HL-60/S4 (cell line): ENCODE data around the gene STAP2.
"Not testable (repeated sequence)": the region's sequence is repeated elsewhere in the genome, so short reads cannot be mapped to it uniquely, and the experiment has no call there.

Experiments used
- in situ Hi-C: fragments of 300-500 bp; cut with MboI; formaldehyde crosslinking; loops from 2 replicates; pipeline ENCODE4 v1.14.3; 2022; ENCODE audit warnings: low sequenced_read_pairs

STAP2 gene

GRCh38 chr19:4359627-4360000, 21.0 kb upstream of the STAP2 start:
- in situ Hi-C loops: no loop called here

DNA sequence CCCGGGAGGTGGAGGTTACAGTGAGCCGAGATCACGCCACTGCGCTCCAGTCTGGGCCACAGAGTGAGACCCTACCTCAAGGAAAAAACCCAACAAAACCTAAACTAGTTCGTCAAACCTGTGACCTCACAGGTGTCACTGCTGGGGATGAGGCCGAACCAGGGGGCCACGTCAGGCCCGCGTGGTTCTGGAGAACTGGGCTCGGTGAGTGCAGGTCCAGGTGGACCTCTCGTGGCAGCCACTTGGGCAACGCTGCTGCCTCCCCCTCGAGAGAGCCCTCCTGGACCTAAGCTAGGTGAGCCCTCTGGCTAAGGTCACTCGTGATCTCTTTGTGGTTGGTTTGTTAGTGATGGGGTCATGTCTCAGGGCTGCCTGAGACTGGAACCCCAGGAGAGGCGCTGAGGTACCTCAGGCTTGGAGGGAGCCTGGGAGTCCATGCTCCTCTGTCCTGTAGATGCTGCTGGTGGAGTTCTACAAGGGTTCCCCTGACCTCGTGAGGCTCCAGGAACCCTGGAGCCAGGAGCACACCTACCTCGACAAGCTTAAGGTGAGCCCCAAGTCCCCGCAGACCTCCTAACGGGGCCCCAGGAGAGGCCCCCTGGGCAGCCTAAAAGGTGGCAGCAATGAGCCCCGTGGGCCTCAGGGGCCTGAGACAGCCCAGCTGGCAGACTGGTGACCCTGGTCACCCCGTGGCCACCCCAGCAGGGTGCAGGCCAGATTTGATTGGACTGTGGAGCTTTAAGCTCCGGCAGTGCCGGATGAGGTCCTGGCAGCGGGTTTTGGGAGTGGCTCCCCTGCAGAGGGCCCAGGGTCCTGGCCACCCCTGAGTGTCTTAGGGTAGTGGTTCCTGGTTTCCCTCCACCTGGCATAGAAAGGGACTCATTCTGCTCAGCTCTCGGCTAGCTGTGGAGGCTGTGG, 20.3 kb upstream of the STAP2 start:
- in situ Hi-C loops: no loop called here

- in situ Hi-C loops: no loop called here
Observed at GRCh38 chr19:4357921-4358326, 19.3 kb upstream of the STAP2 start.

- in situ Hi-C loops: no loop called here
Observed at GRCh38 chr19:4357095-4357797, 18.6 kb upstream of the STAP2 start.

GRCh38 chr19:4354897-4355296, 16.3 kb upstream of the STAP2 start:
- in situ Hi-C loops: no loop called here

DNA sequence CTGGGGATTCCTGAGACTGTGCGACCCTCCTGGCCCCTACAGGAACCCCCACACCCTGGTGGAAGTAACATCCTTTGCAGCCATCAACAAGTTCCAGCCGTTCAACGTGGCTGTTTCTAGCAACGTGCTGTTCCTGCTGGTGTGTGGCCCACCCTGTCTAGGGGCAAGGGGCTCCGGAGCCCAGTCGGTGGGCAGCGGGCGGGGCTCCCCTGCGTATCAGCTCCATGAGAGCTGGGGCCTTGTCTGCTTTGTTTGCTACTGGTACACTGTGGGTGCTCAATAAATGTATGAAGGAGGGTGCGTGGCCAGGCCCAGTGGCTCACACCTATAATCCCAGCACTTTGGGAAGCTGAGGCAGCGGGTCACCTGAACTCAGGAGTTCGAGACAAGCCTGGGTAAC, 15.7 kb upstream of the STAP2 start:
- in situ Hi-C loops: no loop called here

DNA sequence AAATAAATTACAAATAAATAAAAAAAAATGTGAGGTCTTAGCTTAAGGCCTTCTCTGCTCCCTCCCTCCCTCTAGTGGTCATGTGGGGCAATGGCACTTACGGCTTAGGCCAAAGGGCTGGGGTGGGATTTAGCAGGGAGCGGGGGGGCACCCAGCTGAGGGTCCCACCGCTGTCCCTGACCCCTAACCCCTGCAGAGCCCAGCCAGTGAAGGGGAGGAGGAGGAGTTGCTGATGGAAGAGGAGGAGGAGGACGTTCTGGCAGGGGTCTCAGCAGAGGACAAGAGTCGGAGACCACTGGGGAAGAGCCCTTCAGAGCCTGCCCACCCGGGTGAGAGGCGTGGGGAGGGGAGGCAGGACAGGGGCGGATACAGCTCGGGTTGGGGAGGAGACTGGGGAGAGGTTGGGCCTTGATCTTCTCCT, 14.1 kb upstream of the STAP2 start:
- in situ Hi-C loops: no loop called here

DNA sequence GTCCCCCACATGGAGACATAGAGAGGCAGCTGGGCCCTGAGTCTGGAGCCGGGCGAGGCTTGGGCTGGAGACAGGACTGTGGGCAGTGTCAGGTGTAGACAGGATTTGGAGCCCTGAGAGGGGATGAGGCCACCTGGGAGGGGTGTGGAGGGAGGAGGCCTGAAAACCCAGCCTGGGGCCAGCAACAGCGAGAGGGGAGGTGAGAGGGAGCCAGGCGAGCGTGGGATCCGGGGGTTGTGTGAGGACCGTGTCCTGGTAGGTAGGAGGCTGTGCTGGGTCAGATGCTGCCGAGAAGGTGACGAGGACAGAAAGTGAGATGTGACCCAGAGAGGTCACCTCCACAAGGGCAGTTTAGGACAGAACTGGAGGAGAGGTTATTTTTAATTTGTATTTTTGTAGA, 12.1 kb upstream of the STAP2 start:
- in situ Hi-C loops: no loop called here

- in situ Hi-C loops: no loop called here
Observed at GRCh38 chr19:4350111-4350510, 11.5 kb upstream of the STAP2 start.

DNA sequence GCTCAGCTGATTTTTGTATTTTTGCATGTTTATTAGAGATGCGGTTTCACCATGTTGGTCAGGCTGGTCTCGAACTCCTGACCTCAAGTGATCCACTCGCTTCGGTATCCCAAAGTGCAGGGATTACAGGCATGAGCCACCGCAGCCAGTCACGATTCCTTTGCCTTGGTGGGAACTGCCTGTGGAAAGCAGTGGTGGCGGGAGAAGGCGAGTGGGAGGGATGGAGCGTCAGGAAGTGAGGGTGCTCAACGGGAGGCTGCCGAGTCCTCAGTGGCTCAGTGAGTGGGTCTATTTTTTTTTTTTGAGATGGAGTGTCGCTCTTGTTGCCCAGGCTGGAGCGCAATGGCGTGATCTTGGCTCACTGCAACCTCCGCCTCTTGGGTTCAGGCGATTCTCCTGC, 10.6 kb upstream of the STAP2 start:
- in situ Hi-C loops: not testable (repeated sequence)

- in situ Hi-C loops: no loop called here
Observed at GRCh38 chr19:4347521-4347920, 8.9 kb upstream of the STAP2 start.

- in situ Hi-C loops: no loop called here
Observed at GRCh38 chr19:4346020-4346383, 7.4 kb upstream of the STAP2 start.

DNA sequence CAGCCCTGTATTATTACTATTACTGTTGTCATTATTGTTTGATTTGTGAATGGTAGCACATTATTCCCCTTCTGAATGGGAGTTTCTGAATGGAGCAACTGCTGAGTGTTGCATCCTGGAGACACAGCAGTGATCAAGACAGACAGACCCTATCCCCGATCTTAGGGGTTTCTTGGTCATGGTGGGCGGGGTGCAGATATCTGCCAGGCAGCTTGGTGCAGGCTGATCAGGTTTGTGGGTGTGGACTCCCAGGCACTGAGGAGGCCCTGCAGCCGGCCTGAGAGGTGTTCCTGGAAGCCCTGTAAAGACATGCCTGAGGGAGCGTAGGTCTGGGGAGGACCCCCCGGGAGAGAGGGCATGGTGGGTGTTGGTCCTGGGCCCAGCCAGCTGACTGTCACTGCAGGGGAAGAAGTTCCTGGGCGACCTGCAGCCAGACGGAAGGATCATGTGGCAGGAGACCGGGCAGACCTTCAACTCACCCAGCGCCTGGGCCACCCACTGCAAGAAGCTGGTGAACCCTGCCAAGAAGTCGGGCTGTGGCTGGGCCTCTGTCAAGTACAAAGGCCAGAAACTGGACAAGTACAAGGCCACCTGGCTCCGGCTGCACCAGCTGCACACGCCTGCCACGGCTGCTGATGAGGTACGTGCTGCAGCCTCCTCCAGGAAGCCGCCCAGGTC, 6.9 kb upstream of the STAP2 start:
- in situ Hi-C loops: no loop called here

GRCh38 chr19:4343370-4344307, 5.0 kb upstream of the STAP2 start, which contains the start of gene MPND:
MPND (plus strand) TSS chr19:4343562; CDS start chr19:4343594, 32 bp downstream.
- in situ Hi-C loops: no loop called here

DNA sequence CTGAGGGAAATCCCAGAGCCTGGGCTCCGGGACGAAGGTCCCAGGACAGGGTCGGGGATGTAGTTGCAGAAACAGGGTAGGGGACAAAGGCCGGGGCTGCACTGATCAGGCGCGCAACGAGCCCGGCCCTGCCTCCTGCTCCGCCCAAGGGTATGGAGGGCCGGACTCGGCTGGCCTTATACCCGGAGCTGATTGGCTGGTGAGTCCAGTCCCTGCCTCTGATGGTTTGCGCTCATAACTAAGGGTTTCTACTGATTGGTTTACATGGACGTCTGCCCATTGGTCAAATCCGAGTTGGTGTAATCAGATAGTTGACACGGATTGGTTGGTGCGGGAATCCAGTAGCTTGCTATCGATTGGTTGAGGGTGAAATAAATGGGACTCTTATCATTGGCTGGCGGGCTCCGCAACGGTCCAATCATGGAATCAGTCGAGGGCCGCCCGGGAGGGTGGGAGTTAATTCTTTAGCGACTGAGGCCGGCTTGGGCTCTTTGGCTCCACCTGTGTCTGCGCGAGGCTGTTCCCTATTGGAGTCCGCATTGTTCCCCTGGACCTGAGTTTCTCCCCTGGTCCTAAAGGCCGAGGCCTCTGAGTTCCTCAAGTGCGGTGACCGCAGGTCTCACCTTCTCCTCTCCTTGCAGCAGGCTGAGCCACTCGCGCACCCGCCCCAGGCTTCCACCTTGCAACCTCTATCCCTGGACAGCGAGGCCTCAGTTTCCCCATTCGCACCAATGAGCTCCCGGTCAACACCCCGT, 4.2 kb upstream of the STAP2 start:
- in situ Hi-C loops: no loop called here

GRCh38 chr19:4342314-4342614, 3.6 kb upstream of the STAP2 start:
- in situ Hi-C loops: no loop called here

- in situ Hi-C loops: no loop called here
Observed at GRCh38 chr19:4337906-4338440, 654 bp downstream of the STAP2 start.

DNA sequence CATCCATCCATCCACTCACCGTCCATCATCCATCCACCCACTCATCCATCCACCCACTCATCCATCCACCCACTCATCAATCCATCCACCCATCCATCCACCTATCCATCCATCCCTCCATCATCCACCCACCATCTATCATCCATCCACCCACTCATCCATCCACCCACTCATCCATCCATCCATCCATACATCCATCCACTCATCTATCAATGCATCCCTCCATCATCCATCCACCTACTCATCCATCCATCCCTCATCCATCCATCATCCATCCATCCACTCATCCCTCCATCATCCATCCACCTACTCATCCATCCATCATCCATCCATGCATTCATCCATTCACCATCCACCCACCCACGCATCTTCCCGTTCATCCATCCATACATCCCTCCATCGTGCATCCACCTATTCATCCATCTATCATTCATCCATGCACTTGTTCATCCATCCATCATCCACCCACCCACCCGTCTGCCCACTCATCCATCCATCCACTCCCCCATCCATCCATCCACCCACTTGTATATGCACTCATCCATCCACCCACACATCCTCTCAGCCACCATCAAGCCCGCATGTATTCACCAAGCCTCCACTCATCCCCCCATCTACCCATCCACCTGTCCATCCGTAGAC, 3.6 kb downstream of the STAP2 start:
- in situ Hi-C loops: no loop called here

DNA sequence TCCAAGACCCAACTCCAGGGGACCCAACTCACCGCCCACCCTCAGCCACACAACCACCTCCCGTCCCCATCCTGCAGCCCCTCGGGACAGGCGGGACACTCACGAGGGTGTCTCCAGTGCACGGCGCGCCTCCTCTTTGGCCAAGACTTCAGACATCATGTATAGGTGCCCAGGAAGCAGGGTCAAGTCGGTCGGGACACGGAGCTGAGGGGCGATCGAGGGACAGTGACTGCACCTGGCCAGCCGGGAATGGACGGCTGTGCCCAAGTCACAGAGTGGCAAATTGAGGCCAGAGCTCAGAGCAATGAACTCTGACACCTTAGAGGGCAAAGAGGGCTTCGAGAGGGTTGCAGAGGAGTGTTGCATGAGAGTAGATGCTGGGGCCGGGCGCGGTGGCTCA, 8.8 kb downstream of the STAP2 start:
- in situ Hi-C loops: no loop called here
